ENCODE measurements around the gene TSPO.

DNA sequence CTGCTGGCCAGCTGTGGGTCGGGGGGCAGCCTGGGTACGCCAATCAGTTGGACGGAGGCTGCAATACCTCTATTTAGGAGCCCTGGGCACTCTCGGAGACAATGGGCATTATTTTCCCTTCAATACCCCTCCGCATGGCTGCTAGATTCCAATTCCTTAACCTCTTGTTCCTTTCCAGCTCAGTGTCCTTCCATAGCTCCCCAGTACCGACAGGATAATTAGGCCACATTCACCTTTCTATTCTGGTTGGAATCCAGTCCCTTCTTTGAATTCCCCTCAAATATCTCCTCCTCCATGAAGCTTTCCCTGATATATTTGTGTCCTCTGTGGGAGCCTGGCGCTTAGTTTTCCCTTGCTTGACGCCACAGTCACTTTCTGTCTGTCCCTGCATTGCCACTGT, 45.1 kb upstream of the TSPO start:
- TF ChIP-seq EZH2phosphoT487 (IDR thresholded peaks at IDR 0.05; ENCODE audit: insufficient read depth, low read depth) (no peak), EZH2 (IDR thresholded peaks at IDR 0.05; ENCODE audit: insufficient read depth, poor library complexity, severe bottlenecking) (no peak)

All from GM23248 (cell line).